ENCODE data around the gene ZSCAN10. TPM values are rescaled to one million over a fixed set of nuclear protein-coding genes. Genes with fewer than 3 reads are reported as not detected.
A peak's percentile ranks its signal among the peaks of the same experiment; 100 is the strongest.

ZSCAN10 gene
- total and polyA plus RNA-seq, 9 of the 15 experiments (the other 6 are each of a cell fraction or from before 2014, with no cell fraction given): 0.22 TPM; not detected in 8

DNA sequence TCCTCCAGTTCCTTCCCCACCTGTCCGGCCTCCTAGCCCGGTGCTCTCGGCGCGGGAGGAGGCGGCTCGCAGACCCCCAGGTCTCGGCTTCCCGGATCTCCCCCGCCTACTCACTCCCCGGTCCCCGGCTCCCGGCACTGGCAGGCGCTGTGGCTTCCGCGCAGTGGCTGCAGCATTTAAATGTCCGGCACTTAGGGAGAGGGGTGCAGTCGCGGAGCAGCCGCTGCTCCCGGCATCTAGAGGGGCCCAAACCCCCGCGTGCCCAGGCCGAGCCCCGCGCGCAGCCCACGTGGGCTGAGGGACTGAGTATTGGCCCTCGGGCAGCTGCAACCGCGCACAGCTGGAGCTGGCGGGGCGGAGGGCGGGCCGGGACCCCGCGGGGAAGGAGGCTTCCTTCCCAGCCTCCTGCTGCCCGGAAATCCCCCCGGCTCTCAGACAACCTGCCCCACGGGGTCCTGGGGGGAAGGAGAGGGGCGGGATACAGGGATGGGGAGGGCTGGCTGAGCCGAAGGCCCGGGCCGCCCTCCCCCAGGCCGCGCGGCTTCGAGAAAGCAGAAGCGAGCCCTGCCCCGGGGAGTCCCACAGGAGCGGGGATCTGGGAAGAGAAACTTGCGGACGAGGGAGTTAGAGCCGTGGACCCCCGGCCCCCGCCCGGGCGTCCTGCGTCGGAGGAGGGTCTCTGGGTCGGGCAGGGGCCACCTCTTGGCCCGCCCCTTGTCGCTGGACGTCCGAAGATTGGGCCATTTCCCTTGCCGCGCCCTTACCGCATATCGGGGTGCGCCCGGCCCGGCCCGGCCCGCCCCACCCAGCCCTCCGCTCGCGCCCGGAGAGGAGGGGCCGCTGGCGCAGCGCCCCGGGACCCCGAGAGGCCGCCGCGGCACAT, 53.1 kb downstream of the ZSCAN10 start, which contains the start of gene MMP25 (continued):
- TF ChIP-seq, protein P1, sequence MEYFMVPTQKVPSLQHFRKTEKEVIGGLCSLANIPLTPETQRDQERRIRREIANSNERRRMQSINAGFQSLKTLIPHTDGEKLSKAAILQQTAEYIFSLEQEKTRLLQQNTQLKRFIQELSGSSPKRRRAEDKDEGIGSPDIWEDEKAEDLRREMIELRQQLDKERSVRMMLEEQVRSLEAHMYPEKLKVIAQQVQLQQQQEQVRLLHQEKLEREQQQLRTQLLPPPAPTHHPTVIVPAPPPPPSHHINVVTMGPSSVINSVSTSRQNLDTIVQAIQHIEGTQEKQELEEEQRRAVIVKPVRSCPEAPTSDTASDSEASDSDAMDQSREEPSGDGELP (CRISPR knock-in tag; IDR thresholded peaks at IDR 0.05; ENCODE audit: borderline replicate concordance): peak; percentile 62
- TF ChIP-seq HDGF (IDR thresholded peaks at IDR 0.05) (no peak), NONO (IDR thresholded peaks at IDR 0.05; ENCODE audit: low read depth in 2 of 2, low read length in 1 of 2) (no peak), RAD51 (IDR thresholded peaks at IDR 0.05; ENCODE audit: borderline replicate concordance, low read depth) (no peak), SMARCE1 (IDR thresholded peaks at IDR 0.05) (no peak), ZNF143 (CRISPR knock-in tag; IDR thresholded peaks at IDR 0.05) (no peak), SRSF7 (optimal IDR thresholded peaks at IDR 0.05; ENCODE audit: low read depth, low read length) (no peak), CEBPG (CRISPR knock-in tag; IDR thresholded peaks at IDR 0.05) (no peak), CEBPG (tag; conservative IDR thresholded peaks at IDR 0.05 in 1 of 2, IDR thresholded peaks at IDR 0.05 in 1 of 2) (no peak), GABPB2 (CRISPR knock-in tag; conservative IDR thresholded peaks at IDR 0.05) (no peak), HIVEP1 (CRISPR knock-in tag; IDR thresholded peaks at IDR 0.05) (no peak), KAT2B (IDR thresholded peaks at IDR 0.05; ENCODE audit: low read depth, low read length) (no peak), ZNF584 (CRISPR knock-in tag; IDR thresholded peaks at IDR 0.05; ENCODE audit: low read depth) (no peak), ZNF175 (CRISPR knock-in tag; IDR thresholded peaks at IDR 0.05; ENCODE audit: low read depth) (no peak), PCBP1 (IDR thresholded peaks at IDR 0.05; ENCODE audit: low read depth, low read length, poor library complexity, severe bottlenecking) (peak; percentile 77), HMGN3 (IDR thresholded peaks at IDR 0.05; ENCODE audit: borderline replicate concordance, extremely low read depth, insufficient read length, low read depth, low read length) (no peak), POLR2G (IDR thresholded peaks at IDR 0.05; ENCODE audit: low read depth, low read length) (0 out of 2 replicates have a peak, but pooled peaks have one; percentile 10)
- TF ChIP-seq, protein P2, sequence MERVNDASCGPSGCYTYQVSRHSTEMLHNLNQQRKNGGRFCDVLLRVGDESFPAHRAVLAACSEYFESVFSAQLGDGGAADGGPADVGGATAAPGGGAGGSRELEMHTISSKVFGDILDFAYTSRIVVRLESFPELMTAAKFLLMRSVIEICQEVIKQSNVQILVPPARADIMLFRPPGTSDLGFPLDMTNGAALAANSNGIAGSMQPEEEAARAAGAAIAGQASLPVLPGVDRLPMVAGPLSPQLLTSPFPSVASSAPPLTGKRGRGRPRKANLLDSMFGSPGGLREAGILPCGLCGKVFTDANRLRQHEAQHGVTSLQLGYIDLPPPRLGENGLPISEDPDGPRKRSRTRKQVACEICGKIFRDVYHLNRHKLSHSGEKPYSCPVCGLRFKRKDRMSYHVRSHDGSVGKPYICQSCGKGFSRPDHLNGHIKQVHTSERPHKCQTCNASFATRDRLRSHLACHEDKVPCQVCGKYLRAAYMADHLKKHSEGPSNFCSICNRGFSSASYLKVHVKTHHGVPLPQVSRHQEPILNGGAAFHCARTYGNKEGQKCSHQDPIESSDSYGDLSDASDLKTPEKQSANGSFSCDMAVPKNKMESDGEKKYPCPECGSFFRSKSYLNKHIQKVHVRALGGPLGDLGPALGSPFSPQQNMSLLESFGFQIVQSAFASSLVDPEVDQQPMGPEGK (CRISPR knock-in tag; IDR thresholded peaks at IDR 0.05; ENCODE audit: borderline replicate concordance): no peak
- TF ChIP-seq, protein P3, sequence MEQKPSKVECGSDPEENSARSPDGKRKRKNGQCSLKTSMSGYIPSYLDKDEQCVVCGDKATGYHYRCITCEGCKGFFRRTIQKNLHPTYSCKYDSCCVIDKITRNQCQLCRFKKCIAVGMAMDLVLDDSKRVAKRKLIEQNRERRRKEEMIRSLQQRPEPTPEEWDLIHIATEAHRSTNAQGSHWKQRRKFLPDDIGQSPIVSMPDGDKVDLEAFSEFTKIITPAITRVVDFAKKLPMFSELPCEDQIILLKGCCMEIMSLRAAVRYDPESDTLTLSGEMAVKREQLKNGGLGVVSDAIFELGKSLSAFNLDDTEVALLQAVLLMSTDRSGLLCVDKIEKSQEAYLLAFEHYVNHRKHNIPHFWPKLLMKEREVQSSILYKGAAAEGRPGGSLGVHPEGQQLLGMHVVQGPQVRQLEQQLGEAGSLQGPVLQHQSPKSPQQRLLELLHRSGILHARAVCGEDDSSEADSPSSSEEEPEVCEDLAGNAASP (IDR thresholded peaks at IDR 0.05): no peak
- TF ChIP-seq, protein P4, sequence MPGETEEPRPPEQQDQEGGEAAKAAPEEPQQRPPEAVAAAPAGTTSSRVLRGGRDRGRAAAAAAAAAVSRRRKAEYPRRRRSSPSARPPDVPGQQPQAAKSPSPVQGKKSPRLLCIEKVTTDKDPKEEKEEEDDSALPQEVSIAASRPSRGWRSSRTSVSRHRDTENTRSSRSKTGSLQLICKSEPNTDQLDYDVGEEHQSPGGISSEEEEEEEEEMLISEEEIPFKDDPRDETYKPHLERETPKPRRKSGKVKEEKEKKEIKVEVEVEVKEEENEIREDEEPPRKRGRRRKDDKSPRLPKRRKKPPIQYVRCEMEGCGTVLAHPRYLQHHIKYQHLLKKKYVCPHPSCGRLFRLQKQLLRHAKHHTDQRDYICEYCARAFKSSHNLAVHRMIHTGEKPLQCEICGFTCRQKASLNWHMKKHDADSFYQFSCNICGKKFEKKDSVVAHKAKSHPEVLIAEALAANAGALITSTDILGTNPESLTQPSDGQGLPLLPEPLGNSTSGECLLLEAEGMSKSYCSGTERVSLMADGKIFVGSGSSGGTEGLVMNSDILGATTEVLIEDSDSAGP (CRISPR knock-in tag; IDR thresholded peaks at IDR 0.05): no peak
